AG09309 (cell line): ENCODE data around the gene ZNF175.

Source experiments
- DNase-seq: peaks from one replicate; pipeline ENCODE4 v3.0.0-alpha.2; 2010; ENCODE audit warnings: low read depth
- H3K4me3 ChIP-seq: 2 replicates; pipeline ENCODE4 v1.5.1; 2011; ENCODE audit warnings: mild to moderate bottlenecking, low read depth, low read length, moderate library complexity; ENCODE audit not compliant: control insufficient read depth
- CTCF ChIP-seq: IDR thresholded peaks from 2 replicates; pipeline ENCODE4 v1.5.1; 2011; ENCODE audit warnings: mild to moderate bottlenecking, low read depth, low read length, inconsistent platforms; ENCODE audit not compliant: insufficient read depth, control insufficient read depth; ENCODE audit errors: missing control alignments

The ZNF175 gene

GRCh38 chr19:51544038-51544437 lies 27.0 kb upstream of the ZNF175 start:
- DNase-seq: no peak
- no peak for TF ChIP-seq CTCF
- H3K4me3 ChIP-seq: no peak overlapping the region

DNA sequence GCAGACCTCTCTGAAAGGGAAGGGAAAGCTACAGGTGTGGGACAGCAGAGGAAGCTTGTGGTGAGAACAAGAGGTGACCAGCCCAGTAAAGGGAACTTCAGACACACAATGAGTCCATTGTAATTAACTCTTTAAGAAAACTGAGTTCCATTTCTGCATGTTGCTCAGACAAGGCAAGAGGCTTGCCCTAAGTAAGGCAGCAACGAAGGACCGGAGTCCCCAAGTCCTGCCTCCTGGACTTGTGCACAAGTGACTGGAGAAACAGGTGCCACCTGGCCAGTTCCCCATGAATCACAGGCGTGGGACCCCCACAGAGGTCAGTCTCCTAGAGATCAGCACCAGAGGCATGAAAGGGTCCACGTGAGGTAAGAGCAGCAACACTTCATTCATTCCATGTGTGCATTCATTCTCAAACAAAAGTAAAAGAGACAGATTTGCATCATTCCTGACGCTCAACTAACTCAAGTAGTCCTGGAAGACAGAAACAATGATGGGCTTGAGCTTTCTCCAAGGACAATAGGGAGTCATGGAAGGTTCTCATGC lies 24.9 kb upstream of the ZNF175 start:
- TF ChIP-seq CTCF: no peak
- no peak for DNase-seq
- no peak overlapping the region for H3K4me3 ChIP-seq

GRCh38 chr19:51546650-51547396 lies 24.3 kb upstream of the ZNF175 start:
- TF ChIP-seq CTCF: no peak
- H3K4me3 ChIP-seq: no peak overlapping the region
- peak; percentile 10 for DNase-seq

DNA sequence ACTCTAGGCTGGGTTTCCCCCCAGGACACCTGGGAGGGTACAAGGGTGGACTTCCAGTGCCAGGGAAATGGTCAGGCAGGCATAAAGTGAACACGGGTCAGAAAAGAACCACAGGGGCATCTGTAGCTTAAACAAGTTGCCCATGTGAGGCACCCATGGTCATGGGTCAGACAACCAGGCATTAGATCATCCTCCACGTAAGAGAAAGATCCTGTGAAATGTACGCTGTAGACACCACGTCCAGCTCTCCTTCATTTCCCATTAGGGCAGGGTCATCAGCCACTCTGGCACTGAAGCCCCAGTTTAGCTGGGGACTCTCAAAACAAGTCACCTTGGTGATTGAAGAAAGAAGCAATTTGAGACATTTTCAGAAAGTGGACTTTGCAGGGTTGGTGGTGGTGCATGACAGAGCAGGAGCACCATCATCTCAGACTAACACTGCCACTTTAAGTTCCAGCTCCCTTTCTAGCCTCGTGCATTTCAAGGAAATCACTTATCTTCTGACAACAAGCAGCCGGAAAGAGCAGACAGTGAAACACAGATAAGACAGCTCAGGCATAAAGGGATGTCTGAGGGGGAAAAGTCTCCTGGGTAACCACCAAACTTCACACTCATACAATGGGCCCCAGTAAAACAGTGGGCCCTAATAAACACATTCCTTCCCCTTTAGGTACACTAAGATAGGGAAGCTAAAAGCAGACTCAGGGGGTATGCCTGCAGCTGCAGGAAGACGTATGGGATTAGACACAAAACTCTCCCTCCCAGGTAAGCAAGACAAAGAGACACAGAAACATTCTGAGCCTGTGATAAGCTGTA lies 23.5 kb upstream of the ZNF175 start:
- TF ChIP-seq CTCF: no peak
- no peak overlapping the region for H3K4me3 ChIP-seq
- DNase-seq: no peak

GRCh38 chr19:51548213-51548651 lies 22.9 kb upstream of the ZNF175 start:
- DNase-seq: no peak
- no peak overlapping the region for H3K4me3 ChIP-seq
- no peak for TF ChIP-seq CTCF

DNA sequence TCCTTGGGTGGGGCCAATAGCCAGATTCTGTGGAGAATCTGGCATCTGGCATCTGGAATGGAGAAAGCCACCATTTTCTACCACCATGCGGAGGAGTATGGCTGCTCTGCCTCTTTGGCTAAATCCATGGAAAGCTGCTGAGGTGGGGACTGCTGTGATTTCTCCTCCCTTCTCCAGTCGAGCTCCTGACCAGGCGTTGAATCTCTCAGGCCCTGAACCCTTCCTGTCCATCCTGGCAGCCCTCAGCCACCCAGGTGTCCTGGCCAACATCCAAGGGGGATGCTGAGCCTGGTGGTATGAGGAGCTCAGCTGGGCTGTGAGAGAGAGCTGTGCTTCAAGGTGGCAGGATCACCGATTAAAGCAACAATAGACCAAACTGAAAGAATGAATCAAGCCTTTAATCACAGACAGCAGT lies 22.2 kb upstream of the ZNF175 start:
- TF ChIP-seq CTCF: no peak
- no peak for DNase-seq
- no peak overlapping the region for H3K4me3 ChIP-seq
